Fibroblast of lung (primary cell): ENCODE results near the gene FAM78B. TPM values are rescaled to one million over a fixed set of nuclear protein-coding genes. Genes with fewer than 3 reads are reported as not detected.

ENCODE experiments used
- DNase-seq, 2 donors: peaks; one replicate each; pipeline versions ENCODE4 v3.0.0 to v3.0.0-alpha.2; 2010; ENCODE audit warnings: low read depth in 2 of 2
- H2AFZ ChIP-seq: 2 replicates; pipeline ENCODE4 v1.5.1; 2012; ENCODE audit warnings: low read length, control low read depth, inconsistent platforms
- H3K27ac ChIP-seq: 2 replicates; pipeline ENCODE4 v1.5.1; 2011; ENCODE audit warnings: low read length, control low read depth; ENCODE audit not compliant: insufficient read depth
- H3K27me3 ChIP-seq: 2 replicates; pipeline ENCODE4 v1.5.1; 2011; ENCODE audit warnings: mild to moderate bottlenecking, low read length; ENCODE audit not compliant: control insufficient read depth, insufficient read depth
- H3K36me3 ChIP-seq: 2 replicates; pipeline ENCODE4 v1.5.1; 2011; ENCODE audit warnings: low read length; ENCODE audit not compliant: control insufficient read depth, insufficient read depth
- H3K4me1 ChIP-seq: 2 replicates; pipeline ENCODE4 v1.5.1; 2011; ENCODE audit warnings: low read length; ENCODE audit not compliant: control insufficient read depth, insufficient read depth; ENCODE audit errors: extremely low read depth
- H3K4me2 ChIP-seq: 2 replicates; pipeline ENCODE4 v1.5.1; 2011; ENCODE audit warnings: low read length, control low read depth; ENCODE audit not compliant: insufficient read depth; ENCODE audit errors: extremely low read depth
- H3K4me3 ChIP-seq, 4 experiments: fragments of 200-600 bp in 1 of 4; sonication (generic) in 1 of 4; replicated peaks in 1 of 4; 2 replicates each; pipeline ENCODE4 v1.5.1; 2011 to 2016; ENCODE audit warnings: low read length in 4 of 4, low read depth in 3 of 4, mild to moderate bottlenecking in 3 of 4, control low read depth in 2 of 4, inconsistent platforms in 1 of 4, mixed read lengths in 1 of 4; ENCODE audit not compliant: insufficient read depth in 1 of 4; ENCODE audit errors: control extremely low read depth in 1 of 4
- H3K79me2 ChIP-seq: 2 replicates; pipeline ENCODE4 v1.5.1; 2012; ENCODE audit warnings: mild to moderate bottlenecking, low read length, inconsistent platforms; ENCODE audit not compliant: control insufficient read depth, insufficient read depth
- H3K9ac ChIP-seq: 2 replicates; pipeline ENCODE4 v1.5.1; 2011; ENCODE audit warnings: mild to moderate bottlenecking, low read length, control low read depth; ENCODE audit not compliant: insufficient read depth
- H3K9me3 ChIP-seq: 2 replicates; pipeline ENCODE4 v1.5.1; 2012; ENCODE audit warnings: low read depth, low read length; ENCODE audit not compliant: control insufficient read depth, insufficient read depth
- H4K20me1 ChIP-seq: 2 replicates; pipeline ENCODE4 v1.5.1; 2011; ENCODE audit warnings: low read length; ENCODE audit not compliant: control insufficient read depth, insufficient read depth; ENCODE audit errors: extremely low read depth
- EZH2 ChIP-seq: IDR thresholded peaks from 2 replicates; pipeline ENCODE4 v1.5.1; 2012; ENCODE audit warnings: low read length, control low read depth, mild to moderate bottlenecking; ENCODE audit errors: missing control alignments
- polyA plus RNA-seq, 2 donors: library from polyadenylated mRNA; depleted of rRNA in 1 of 2; stranded (reverse) in 1 of 2; unstranded in 1 of 2; fragments of >200 nt; gene quantifications; 2 replicates each; pipeline ENCODE4 v1.2.1, GENCODE V29; 2011 to 2012; ENCODE audit warnings: missing spikeins in 1 of 2
- total RNA-seq: library from RNA; depleted of rRNA; stranded (reverse); fragments of >200 nt; gene quantifications from 2 replicates; pipeline ENCODE4 v1.2.1, GENCODE V29; 2014
- TF ChIP-seq, protein P1 (sequence below), 2 donors: IDR thresholded peaks in 1 of 2; conservative IDR thresholded peaks in 1 of 2; 1 replicate in 1 of 2; 2 replicates in 1 of 2; pipeline ENCODE4 v1.5.1; 2011 to 2012; ENCODE audit warnings: low read length in 2 of 2, control low read depth in 1 of 2, inconsistent platforms in 1 of 2, low read depth in 1 of 2, mild to moderate bottlenecking in 1 of 2

FAM78B gene
- total and polyA plus RNA-seq, 2 donors (not counting 1 experiment from before 2014, with no cell fraction given), result 0.15 to 0.33 TPM

GRCh38 chr1:166145499-166145898, 21.3 kb downstream of the FAM78B start:
- DNase-seq, result peak in 1 of 2 donors; percentile 95
- H3K36me3 ChIP-seq, result no peaks in the 10 kb centered on the region
- H3K9ac ChIP-seq, result no peak overlapping the region
- no peaks in the 10 kb centered on the region for H3K4me1 ChIP-seq
- H3K79me2 ChIP-seq, result no peaks in the 10 kb centered on the region
- no peaks in the 10 kb centered on the region for H4K20me1 ChIP-seq
- H2AFZ ChIP-seq, result no peak overlapping the region
- no peak overlapping the region for H3K27ac ChIP-seq
- H3K9me3 ChIP-seq, result no peaks in the 10 kb centered on the region
- H3K4me3 ChIP-seq, result no peak overlapping the region
- TF ChIP-seq EZH2, result no peak
- TF ChIP-seq, protein P1, sequence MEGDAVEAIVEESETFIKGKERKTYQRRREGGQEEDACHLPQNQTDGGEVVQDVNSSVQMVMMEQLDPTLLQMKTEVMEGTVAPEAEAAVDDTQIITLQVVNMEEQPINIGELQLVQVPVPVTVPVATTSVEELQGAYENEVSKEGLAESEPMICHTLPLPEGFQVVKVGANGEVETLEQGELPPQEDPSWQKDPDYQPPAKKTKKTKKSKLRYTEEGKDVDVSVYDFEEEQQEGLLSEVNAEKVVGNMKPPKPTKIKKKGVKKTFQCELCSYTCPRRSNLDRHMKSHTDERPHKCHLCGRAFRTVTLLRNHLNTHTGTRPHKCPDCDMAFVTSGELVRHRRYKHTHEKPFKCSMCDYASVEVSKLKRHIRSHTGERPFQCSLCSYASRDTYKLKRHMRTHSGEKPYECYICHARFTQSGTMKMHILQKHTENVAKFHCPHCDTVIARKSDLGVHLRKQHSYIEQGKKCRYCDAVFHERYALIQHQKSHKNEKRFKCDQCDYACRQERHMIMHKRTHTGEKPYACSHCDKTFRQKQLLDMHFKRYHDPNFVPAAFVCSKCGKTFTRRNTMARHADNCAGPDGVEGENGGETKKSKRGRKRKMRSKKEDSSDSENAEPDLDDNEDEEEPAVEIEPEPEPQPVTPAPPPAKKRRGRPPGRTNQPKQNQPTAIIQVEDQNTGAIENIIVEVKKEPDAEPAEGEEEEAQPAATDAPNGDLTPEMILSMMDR (conservative IDR thresholded peaks at IDR 0.05 in 1 of 2, IDR thresholded peaks at IDR 0.05 in 1 of 2; ENCODE audit: low read depth in 1 of 2, low read length in 2 of 2), result no peak
- H3K27me3 ChIP-seq, result no peaks in the 10 kb centered on the region
- no peak overlapping the region for H3K4me2 ChIP-seq

GRCh38 chr1:166141969-166142368, 24.8 kb downstream of the FAM78B start:
- no peak for DNase-seq
- no peaks in the 10 kb centered on the region for H3K4me1 ChIP-seq
- H3K79me2 ChIP-seq, result no peaks in the 10 kb centered on the region
- no peak for TF ChIP-seq EZH2
- TF ChIP-seq, protein P1 (conservative IDR thresholded peaks at IDR 0.05 in 1 of 2, IDR thresholded peaks at IDR 0.05 in 1 of 2; ENCODE audit: low read depth in 1 of 2, low read length in 2 of 2), result no peak
- H4K20me1 ChIP-seq, result no peaks in the 10 kb centered on the region
- no peaks in the 10 kb centered on the region for H3K36me3 ChIP-seq
- H2AFZ ChIP-seq, result no peak overlapping the region
- no peak overlapping the region for H3K9ac ChIP-seq
- no peaks in the 10 kb centered on the region for H3K27me3 ChIP-seq
- H3K27ac ChIP-seq, result no peak overlapping the region
- no peak overlapping the region for H3K4me2 ChIP-seq
- no peak overlapping the region for H3K4me3 ChIP-seq
- no peaks in the 10 kb centered on the region for H3K9me3 ChIP-seq

GRCh38 chr1:166140251-166140650, 26.6 kb downstream of the FAM78B start:
- no peaks in the 10 kb centered on the region for H3K36me3 ChIP-seq
- DNase-seq, result no peak

More at GRCh38 chr1:166140251-166140650, 26.6 kb downstream of the FAM78B start:
- Histone ChIP-seq H3K4me1 (no peaks in the 10 kb centered on the region), H3K79me2 (no peaks in the 10 kb centered on the region), H3K27me3 (no peaks in the 10 kb centered on the region), H3K9me3 (no peaks in the 10 kb centered on the region), H4K20me1 (no peaks in the 10 kb centered on the region), H3K4me3 (no peak overlapping the region), H3K9ac (no peak overlapping the region), H3K27ac (no peak overlapping the region), H2AFZ (no peak overlapping the region), H3K4me2 (no peak overlapping the region)
- TF ChIP-seq, protein P1 (conservative IDR thresholded peaks at IDR 0.05 in 1 of 2, IDR thresholded peaks at IDR 0.05 in 1 of 2; ENCODE audit: low read depth in 1 of 2, low read length in 2 of 2), result no peak
- TF ChIP-seq EZH2, result no peak
